Thyroid gland (tissue), 4 donors: ENCODE data around the gene POTEI.
"Not testable (repeated sequence)": the region's sequence is repeated elsewhere in the genome, so short reads cannot be mapped to it uniquely, and the experiment has no call there.

Source experiments
- POLR2A ChIP-seq, 2 donors: fragments of 450-650 bp; IDR thresholded peaks; one replicate each; pipeline ENCODE4 v1.6.1; 2017; ENCODE audit warnings: antibody characterized with exemption in 2 of 2, mild to moderate bottlenecking in 2 of 2, moderate library complexity in 1 of 2
- TF ChIP-seq, protein P1 (sequence below), 6 experiments: fragments of 200-600 bp in 3 of 6; fragments of 450-650 bp in 3 of 6; sonication (generic) in 3 of 6; IDR thresholded peaks; one replicate each; pipeline ENCODE4 v1.5.1; 2016 to 2019; ENCODE audit warnings: antibody characterized with exemption in 6 of 6, mild to moderate bottlenecking in 2 of 6, inconsistent platforms in 1 of 6, moderate library complexity in 1 of 6

DNA sequence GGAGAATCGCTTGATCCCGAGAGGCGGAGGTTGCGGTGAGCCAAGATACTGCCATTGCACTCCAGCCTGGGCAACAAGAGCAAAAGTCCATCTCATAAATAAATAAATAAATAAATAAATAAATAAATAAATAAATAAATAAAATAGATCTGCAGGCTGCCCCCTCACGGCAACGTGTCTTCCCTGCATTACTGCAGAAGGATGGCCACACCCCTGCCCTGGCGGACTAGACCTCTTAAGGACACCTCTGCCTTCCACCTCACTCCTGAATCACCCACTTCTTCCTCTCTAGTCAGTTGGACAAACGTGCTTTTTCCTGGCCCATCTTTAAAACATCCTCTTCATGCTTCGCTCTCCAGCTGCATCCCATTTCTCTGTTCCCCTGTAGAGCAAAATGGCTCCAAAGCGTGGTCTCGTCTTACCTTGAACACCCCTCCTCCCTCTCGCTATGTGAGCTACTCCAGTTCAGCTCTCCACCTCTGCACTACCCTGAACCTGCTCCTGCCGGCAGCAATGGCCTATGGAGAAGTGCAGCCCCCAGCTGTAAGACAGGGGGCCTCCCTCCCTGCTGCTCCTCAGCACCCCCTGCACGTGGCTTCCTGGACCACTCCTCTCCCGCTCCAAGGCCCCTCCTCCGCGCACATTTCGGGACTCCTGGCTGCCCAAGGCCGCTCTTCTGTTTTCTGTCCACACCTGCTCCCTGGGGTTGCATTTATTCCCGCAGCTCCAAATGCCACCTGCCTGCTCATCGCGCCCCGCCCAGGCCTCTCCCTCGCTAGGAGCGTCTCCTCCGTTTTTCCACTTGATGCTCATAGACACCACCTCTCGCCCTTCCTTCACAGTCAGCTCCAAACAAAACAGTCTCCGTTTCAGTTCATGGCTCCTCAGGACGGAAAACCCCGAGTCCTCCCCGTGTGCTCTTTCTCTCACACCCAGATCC is 1.9 kb upstream of the POTEI start:
- not testable (repeated sequence) for TF ChIP-seq POLR2A (IDR thresholded peaks at IDR 0.05)
- TF ChIP-seq, protein P1, sequence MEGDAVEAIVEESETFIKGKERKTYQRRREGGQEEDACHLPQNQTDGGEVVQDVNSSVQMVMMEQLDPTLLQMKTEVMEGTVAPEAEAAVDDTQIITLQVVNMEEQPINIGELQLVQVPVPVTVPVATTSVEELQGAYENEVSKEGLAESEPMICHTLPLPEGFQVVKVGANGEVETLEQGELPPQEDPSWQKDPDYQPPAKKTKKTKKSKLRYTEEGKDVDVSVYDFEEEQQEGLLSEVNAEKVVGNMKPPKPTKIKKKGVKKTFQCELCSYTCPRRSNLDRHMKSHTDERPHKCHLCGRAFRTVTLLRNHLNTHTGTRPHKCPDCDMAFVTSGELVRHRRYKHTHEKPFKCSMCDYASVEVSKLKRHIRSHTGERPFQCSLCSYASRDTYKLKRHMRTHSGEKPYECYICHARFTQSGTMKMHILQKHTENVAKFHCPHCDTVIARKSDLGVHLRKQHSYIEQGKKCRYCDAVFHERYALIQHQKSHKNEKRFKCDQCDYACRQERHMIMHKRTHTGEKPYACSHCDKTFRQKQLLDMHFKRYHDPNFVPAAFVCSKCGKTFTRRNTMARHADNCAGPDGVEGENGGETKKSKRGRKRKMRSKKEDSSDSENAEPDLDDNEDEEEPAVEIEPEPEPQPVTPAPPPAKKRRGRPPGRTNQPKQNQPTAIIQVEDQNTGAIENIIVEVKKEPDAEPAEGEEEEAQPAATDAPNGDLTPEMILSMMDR (IDR thresholded peaks at IDR 0.05): not testable (repeated sequence)
